Measurements from ENCODE around the gene PLPP4. TPM values are rescaled to one million over a fixed set of nuclear protein-coding genes. Genes with fewer than 3 reads are reported as not detected.

PLPP4 gene
- total and polyA plus RNA-seq, 2 donors (not counting 3 experiments of a cell fraction or from before 2014, with no cell fraction given), result 15.5 to 36.4 TPM

DNA sequence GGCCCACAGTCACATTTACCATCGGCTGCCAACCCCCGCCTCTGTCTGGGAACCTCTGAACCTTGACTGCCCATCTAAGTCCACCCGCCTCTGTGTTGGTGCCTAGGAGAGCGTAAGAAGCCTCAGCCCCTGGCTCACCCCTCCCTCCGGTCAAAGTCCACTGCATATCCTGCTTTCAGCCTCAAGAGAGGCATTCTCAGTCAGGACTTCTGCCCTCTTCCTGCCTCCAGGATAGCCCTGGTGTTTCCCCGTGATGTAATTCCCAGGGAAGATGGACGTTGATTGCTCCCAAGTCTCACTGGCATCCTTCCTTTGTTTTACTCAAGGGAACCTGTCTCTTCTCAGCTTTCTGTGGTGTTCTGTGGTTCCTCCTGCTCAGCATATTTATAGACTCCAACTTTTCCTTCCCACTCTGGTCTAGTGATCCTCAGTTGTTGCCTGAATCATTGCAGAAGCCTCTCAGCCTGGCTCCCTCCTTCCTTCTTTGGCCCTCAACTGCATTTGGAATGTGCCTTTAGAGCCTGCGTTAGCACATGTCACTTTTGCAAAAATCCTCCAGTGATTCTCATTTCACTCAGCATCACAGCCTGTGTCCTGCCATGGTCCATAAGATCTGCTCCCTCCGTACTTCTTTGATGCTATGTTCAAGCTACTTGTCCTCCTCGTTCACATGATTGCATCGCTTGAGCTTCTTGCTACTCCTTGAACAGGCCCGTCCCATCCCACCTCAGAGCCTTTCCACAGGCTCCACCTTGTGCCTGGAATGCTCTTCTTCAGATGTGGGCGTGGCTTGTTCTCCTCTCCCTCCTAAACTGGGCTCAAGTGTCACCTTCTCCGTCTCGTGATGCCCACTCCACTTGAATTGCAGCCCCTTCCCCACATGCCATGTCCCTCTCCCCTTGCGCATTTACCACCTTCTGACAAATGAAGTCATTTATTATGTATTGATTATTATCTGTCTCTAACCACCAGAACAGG, 124.2 kb downstream of the PLPP4 start:
- no peak overlapping the region for H3K4me2 ChIP-seq (ENCODE audit: insufficient read depth, low read length)
- DNase-seq (ENCODE audit: low read depth, low spot score) (peak; percentile 26), FAIRE-seq (no peak)
- H3K4me1 ChIP-seq (ENCODE audit: control insufficient read depth, extremely low read depth, insufficient read depth, low read length), result no peaks in the 10 kb centered on the region
- H3K27ac ChIP-seq (ENCODE audit: insufficient read depth, low read depth, low read length), result no peak overlapping the region
- intact Hi-C loops (cut with micrococcal nuclease) (no loop called here), dilution Hi-C loops (cut with MboI; ENCODE audit: extremely low pct_ligation_motif_present, low sequenced_read_pairs) (no loop called here)
- H3K9me1 ChIP-seq (replicated peaks; ENCODE audit: control insufficient read depth, extremely low read depth, insufficient read depth, low read length), result no peaks in the 10 kb centered on the region
- H3K36me3 ChIP-seq (ENCODE audit: control insufficient read depth in 2 of 2, extremely low read depth in 1 of 2, insufficient read depth in 2 of 2, low read length in 2 of 2), result no peaks in the 10 kb centered on the region
- no peaks in the 10 kb centered on the region for H3K79me2 ChIP-seq (ENCODE audit: control insufficient read depth, insufficient read depth, low read length)
- no peak overlapping the region for H3K4me3 ChIP-seq (replicated peaks in 1 of 3; ENCODE audit: insufficient read depth in 1 of 3, low read depth in 1 of 3, low read length in 3 of 3)
- no TSS peak for BruUV-seq (replicated peaks)
- no peak for TF ChIP-seq GATA2 (IDR thresholded peaks at IDR 0.05; ENCODE audit: insufficient read depth, insufficient read length, low read depth, low read length)
- TF ChIP-seq, protein P1, sequence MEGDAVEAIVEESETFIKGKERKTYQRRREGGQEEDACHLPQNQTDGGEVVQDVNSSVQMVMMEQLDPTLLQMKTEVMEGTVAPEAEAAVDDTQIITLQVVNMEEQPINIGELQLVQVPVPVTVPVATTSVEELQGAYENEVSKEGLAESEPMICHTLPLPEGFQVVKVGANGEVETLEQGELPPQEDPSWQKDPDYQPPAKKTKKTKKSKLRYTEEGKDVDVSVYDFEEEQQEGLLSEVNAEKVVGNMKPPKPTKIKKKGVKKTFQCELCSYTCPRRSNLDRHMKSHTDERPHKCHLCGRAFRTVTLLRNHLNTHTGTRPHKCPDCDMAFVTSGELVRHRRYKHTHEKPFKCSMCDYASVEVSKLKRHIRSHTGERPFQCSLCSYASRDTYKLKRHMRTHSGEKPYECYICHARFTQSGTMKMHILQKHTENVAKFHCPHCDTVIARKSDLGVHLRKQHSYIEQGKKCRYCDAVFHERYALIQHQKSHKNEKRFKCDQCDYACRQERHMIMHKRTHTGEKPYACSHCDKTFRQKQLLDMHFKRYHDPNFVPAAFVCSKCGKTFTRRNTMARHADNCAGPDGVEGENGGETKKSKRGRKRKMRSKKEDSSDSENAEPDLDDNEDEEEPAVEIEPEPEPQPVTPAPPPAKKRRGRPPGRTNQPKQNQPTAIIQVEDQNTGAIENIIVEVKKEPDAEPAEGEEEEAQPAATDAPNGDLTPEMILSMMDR (IDR thresholded peaks at IDR 0.05; ENCODE audit: extremely low read depth in 1 of 2, insufficient read depth in 1 of 2, low read depth in 1 of 2, low read length in 2 of 2), result no peak
- no peak for TF ChIP-seq POLR2A (IDR thresholded peaks at IDR 0.05; ENCODE audit: low read depth, low read length)
- TF ChIP-seq FOS (IDR thresholded peaks at IDR 0.05; ENCODE audit: borderline replicate concordance, insufficient read depth, low read length), result no peak
- TF ChIP-seq MYC (IDR thresholded peaks at IDR 0.05; ENCODE audit: low read depth, low read length), result no peak
- no peak for TF ChIP-seq EZH2 (IDR thresholded peaks at IDR 0.05; ENCODE audit: borderline replicate concordance, low read depth, low read length, severe bottlenecking)
- TF ChIP-seq, protein P2, sequence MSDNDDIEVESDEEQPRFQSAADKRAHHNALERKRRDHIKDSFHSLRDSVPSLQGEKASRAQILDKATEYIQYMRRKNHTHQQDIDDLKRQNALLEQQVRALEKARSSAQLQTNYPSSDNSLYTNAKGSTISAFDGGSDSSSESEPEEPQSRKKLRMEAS (IDR thresholded peaks at IDR 0.05; ENCODE audit: insufficient read depth, insufficient read length), result no peak
- TF ChIP-seq POLR2AphosphoS5 (IDR thresholded peaks at IDR 0.05; ENCODE audit: insufficient read depth, low read depth, low read length), result no peak
- no peak for TF ChIP-seq JUN (IDR thresholded peaks at IDR 0.05; ENCODE audit: borderline replicate concordance, insufficient read depth, insufficient read length, low read depth)
- H3K27me3 ChIP-seq (ENCODE audit: control insufficient read depth in 2 of 2, insufficient read depth in 2 of 2, low read length in 2 of 2), result no peaks in the 10 kb centered on the region
- ChIA-PET POLR2A (no interaction called here), CTCF (interaction anchor here (1.1 kb wide), 1 partner anchor 17 kb away, joined by 3 read pairs; no protein-coding TSS in a partner anchor)
- H3K9me3 ChIP-seq (replicated peaks; ENCODE audit: control insufficient read depth, insufficient read depth, low read length), result no peaks in the 10 kb centered on the region
- H3K9ac ChIP-seq (replicated peaks; ENCODE audit: extremely low read depth, insufficient read depth, low read length), result no peak overlapping the region
- H4K20me1 ChIP-seq (replicated peaks; ENCODE audit: control insufficient read depth, extremely low read depth, insufficient read depth, low read length), result no peaks in the 10 kb centered on the region
- H2AFZ ChIP-seq (ENCODE audit: low read depth, low read length), result no peak overlapping the region
